SHP77 treated with DMSO at 0.1 percent for 48 hours (cell line): ENCODE measurements around the gene TBC1D9.

Experiments used
- DNase-seq: peaks from one replicate; lab custom pipeline; 2025; lab: John Stamatoyannopoulos, UW

The TBC1D9 gene

GRCh38 chr4:140645614-140646412 is 110.4 kb downstream of the TBC1D9 start:
- DNase-seq, result no peak

- no peak for DNase-seq
Observed at GRCh38 chr4:140645196-140645595, 111.0 kb downstream of the TBC1D9 start.

- DNase-seq, result no peak
Observed at GRCh38 chr4:140644470-140645185, 111.6 kb downstream of the TBC1D9 start.

GRCh38 chr4:140643571-140644055 is 112.6 kb downstream of the TBC1D9 start:
- no peak for DNase-seq

- DNase-seq, result no peak
Observed at GRCh38 chr4:140642674-140643437, 113.3 kb downstream of the TBC1D9 start.

- no peak for DNase-seq
Observed at GRCh38 chr4:140641789-140642439, 114.3 kb downstream of the TBC1D9 start.

- DNase-seq, result no peak
Observed at GRCh38 chr4:140641105-140641555, 115.1 kb downstream of the TBC1D9 start.

GRCh38 chr4:140640150-140640748 is 115.9 kb downstream of the TBC1D9 start:
- no peak for DNase-seq

- no peak for DNase-seq
Observed at GRCh38 chr4:140639066-140639465, 117.1 kb downstream of the TBC1D9 start.

GRCh38 chr4:140637836-140638235 is 118.3 kb downstream of the TBC1D9 start:
- no peak for DNase-seq

- no peak for DNase-seq
Observed at GRCh38 chr4:140635606-140636005, 120.6 kb downstream of the TBC1D9 start.

- DNase-seq, result no peak
Observed at GRCh38 chr4:140633951-140634350, 122.2 kb downstream of the TBC1D9 start.

- DNase-seq, result no peak
Observed at GRCh38 chr4:140633124-140633523, 123.1 kb downstream of the TBC1D9 start.

GRCh38 chr4:140630246-140630645 is 125.9 kb downstream of the TBC1D9 start:
- DNase-seq, result no peak

GRCh38 chr4:140628016-140628415 is 128.2 kb downstream of the TBC1D9 start:
- DNase-seq, result no peak

GRCh38 chr4:140626661-140627376 is 129.4 kb downstream of the TBC1D9 start:
- no peak for DNase-seq

- no peak for DNase-seq
Observed at GRCh38 chr4:140622333-140622958, 133.7 kb downstream of the TBC1D9 start.

GRCh38 chr4:140621161-140621560 is 135.0 kb downstream of the TBC1D9 start:
- no peak for DNase-seq

- DNase-seq, result no peak
Observed at GRCh38 chr4:140617499-140618248, 138.5 kb downstream of the TBC1D9 start.

GRCh38 chr4:140615451-140615850 is 140.7 kb downstream of the TBC1D9 start:
- DNase-seq, result no peak
